ENCODE data around the gene ZC3HAV1.
"Not testable (repeated sequence)": the region's sequence is repeated elsewhere in the genome, so short reads cannot be mapped to it uniquely, and the experiment has no call there.

ZC3HAV1 gene

GRCh38 chr7:139112741-139113250 lies 3.3 kb upstream of the ZC3HAV1 start:
- DNase-seq (ENCODE audit: low read depth in 2 of 2, low spot score in 1 of 2), result no peak

- no peak for DNase-seq (ENCODE audit: low read depth in 2 of 2, low spot score in 1 of 2)
Measured at GRCh38 chr7:139112316-139112715, 2.8 kb upstream of the ZC3HAV1 start.

GRCh38 chr7:139111811-139112301 lies 2.3 kb upstream of the ZC3HAV1 start:
- DNase-seq (ENCODE audit: low read depth in 2 of 2, low spot score in 1 of 2), result no peak

GRCh38 chr7:139111147-139111546 lies 1.6 kb upstream of the ZC3HAV1 start:
- no peak for DNase-seq (ENCODE audit: low read depth in 2 of 2, low spot score in 1 of 2)

- DNase-seq (ENCODE audit: low read depth in 2 of 2, low spot score in 1 of 2), result no peak
Measured at GRCh38 chr7:139109983-139110411, 477 bp upstream of the ZC3HAV1 start.

- DNase-seq (ENCODE audit: low read depth in 2 of 2, low spot score in 1 of 2), result no peak
Measured at GRCh38 chr7:139108266-139109187, 993 bp downstream of the ZC3HAV1 start.

- DNase-seq (ENCODE audit: low read depth in 2 of 2, low spot score in 1 of 2), result no peak
Measured at GRCh38 chr7:139106959-139107358, 2.6 kb downstream of the ZC3HAV1 start.

GRCh38 chr7:139106227-139106626 lies 3.3 kb downstream of the ZC3HAV1 start:
- not testable (repeated sequence) for DNase-seq (ENCODE audit: low read depth in 2 of 2, low spot score in 1 of 2)

GRCh38 chr7:139105484-139105883 lies 4.0 kb downstream of the ZC3HAV1 start:
- no peak for DNase-seq (ENCODE audit: low read depth in 2 of 2, low spot score in 1 of 2)

GRCh38 chr7:139104091-139104450 lies 5.4 kb downstream of the ZC3HAV1 start:
- no peak for DNase-seq (ENCODE audit: low read depth in 2 of 2, low spot score in 1 of 2)

- no peak for DNase-seq (ENCODE audit: low read depth in 2 of 2, low spot score in 1 of 2)
Measured at GRCh38 chr7:139103057-139103815, 6.3 kb downstream of the ZC3HAV1 start.

- not testable (repeated sequence) for DNase-seq (ENCODE audit: low read depth in 2 of 2, low spot score in 1 of 2)
Measured at GRCh38 chr7:139101637-139102158, 7.8 kb downstream of the ZC3HAV1 start.

- DNase-seq (ENCODE audit: low read depth in 2 of 2, low spot score in 1 of 2), result no peak
Measured at GRCh38 chr7:139099172-139099947, 10.2 kb downstream of the ZC3HAV1 start.

GRCh38 chr7:139095194-139095659 lies 14.3 kb downstream of the ZC3HAV1 start:
- peak; percentile 42 to 54 for DNase-seq (ENCODE audit: low read depth in 2 of 2, low spot score in 1 of 2)

GRCh38 chr7:139094596-139094995 lies 14.9 kb downstream of the ZC3HAV1 start:
- no peak for DNase-seq (ENCODE audit: low read depth in 2 of 2, low spot score in 1 of 2)

GRCh38 chr7:139094030-139094429 lies 15.5 kb downstream of the ZC3HAV1 start:
- DNase-seq (ENCODE audit: low read depth in 2 of 2, low spot score in 1 of 2), result no peak

GRCh38 chr7:139093512-139093911 lies 16.0 kb downstream of the ZC3HAV1 start:
- DNase-seq (ENCODE audit: low read depth in 2 of 2, low spot score in 1 of 2), result not testable (repeated sequence)

GRCh38 chr7:139092090-139092796 lies 17.3 kb downstream of the ZC3HAV1 start:
- no peak for DNase-seq (ENCODE audit: low read depth in 2 of 2, low spot score in 1 of 2)

GRCh38 chr7:139091677-139091996 lies 17.9 kb downstream of the ZC3HAV1 start:
- DNase-seq (ENCODE audit: low read depth in 2 of 2, low spot score in 1 of 2), result no peak

- DNase-seq (ENCODE audit: low read depth in 2 of 2, low spot score in 1 of 2), result no peak
Measured at GRCh38 chr7:139089118-139089517, 20.4 kb downstream of the ZC3HAV1 start.
